ENCODE results near the gene RNU2-1.
"Not testable (repeated sequence)": the region's sequence is repeated elsewhere in the genome, so short reads cannot be mapped to it uniquely, and the experiment has no call there.

RNU2-1 gene

DNA sequence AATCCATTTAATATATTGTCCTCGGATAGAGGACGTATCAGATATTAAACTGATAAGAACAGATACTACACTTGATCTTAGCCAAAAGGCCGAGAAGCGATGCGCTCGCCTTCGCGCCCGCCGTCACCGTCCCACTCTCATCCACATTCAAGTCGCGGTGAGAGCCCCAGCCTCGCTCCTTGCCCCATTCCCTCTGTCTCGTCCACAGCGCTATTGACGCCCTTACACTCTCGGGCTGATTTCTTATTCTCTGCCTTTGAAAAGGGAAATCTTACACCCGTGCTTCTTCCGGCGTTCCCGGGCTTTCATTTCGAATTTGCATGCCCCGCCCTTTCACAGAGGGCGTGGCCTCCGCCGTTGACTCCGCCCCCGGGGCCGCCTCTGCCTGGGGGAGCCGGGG is at the start of gene RNU2-1:
TSS of gene RNU2-1 (minus strand) at position 101 of the 400 bp plus-strand sequence.
- not testable (repeated sequence) for H3K9me3 Mint-ChIP-seq; H3K4me1 Mint-ChIP-seq; H3K4me3 Mint-ChIP-seq; H3K27me3 Mint-ChIP-seq; H3K36me3 Mint-ChIP-seq (ENCODE audit: low read depth); DNase-seq; H3K27ac Mint-ChIP-seq; ATAC-seq

DNA sequence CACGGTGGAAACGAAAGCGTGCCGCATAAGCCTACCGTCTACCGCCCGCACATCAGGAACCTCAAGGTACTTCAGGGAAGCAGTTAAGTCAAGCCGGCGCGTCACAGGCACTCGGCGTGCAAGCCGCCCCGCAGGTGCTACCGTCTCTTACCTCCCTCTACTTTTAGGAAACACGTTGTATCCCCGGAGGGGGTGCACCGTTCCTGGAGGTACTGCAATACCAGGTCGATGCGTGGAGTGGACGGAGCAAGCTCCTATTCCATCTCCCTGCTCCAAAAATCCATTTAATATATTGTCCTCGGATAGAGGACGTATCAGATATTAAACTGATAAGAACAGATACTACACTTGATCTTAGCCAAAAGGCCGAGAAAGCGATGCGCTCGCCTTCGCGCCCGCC is 39.1 kb upstream of the RNU2-1 start:
- DNase-seq; H3K27me3 Mint-ChIP-seq; H3K36me3 Mint-ChIP-seq (ENCODE audit: low read depth); H3K27ac Mint-ChIP-seq; H3K4me3 Mint-ChIP-seq; H3K4me1 Mint-ChIP-seq; H3K9me3 Mint-ChIP-seq: not testable (repeated sequence)
- ATAC-seq: peak; percentile 61

DNA sequence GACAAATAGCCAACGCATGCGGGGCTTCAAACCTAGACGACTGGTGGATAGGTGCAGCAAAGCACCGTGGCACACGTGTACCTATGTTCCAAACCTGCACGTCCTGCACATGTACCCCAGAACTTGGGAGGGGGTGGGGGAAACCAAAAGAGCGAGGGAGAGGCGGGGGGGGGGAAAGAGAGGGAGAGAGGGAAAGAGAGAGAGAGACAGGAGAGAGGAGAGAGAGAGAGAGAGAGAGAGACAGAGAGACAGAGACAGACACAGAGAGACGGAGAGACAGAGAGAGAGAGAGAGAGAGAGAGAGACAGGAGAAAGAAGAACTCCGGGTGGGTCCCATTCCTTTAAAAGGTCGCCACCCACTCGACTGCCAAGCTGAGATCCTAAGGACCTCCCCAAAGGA is 38.7 kb upstream of the RNU2-1 start:
- peak; percentile 4 for DNase-seq
- H3K27me3 Mint-ChIP-seq; H3K9me3 Mint-ChIP-seq; H3K36me3 Mint-ChIP-seq (ENCODE audit: low read depth); ATAC-seq; H3K4me1 Mint-ChIP-seq: not testable (repeated sequence)
- Mint-ChIP-seq H3K4me3 (peak overlapping the region; percentile 51), H3K27ac (peak overlapping the region; percentile 85)

DNA sequence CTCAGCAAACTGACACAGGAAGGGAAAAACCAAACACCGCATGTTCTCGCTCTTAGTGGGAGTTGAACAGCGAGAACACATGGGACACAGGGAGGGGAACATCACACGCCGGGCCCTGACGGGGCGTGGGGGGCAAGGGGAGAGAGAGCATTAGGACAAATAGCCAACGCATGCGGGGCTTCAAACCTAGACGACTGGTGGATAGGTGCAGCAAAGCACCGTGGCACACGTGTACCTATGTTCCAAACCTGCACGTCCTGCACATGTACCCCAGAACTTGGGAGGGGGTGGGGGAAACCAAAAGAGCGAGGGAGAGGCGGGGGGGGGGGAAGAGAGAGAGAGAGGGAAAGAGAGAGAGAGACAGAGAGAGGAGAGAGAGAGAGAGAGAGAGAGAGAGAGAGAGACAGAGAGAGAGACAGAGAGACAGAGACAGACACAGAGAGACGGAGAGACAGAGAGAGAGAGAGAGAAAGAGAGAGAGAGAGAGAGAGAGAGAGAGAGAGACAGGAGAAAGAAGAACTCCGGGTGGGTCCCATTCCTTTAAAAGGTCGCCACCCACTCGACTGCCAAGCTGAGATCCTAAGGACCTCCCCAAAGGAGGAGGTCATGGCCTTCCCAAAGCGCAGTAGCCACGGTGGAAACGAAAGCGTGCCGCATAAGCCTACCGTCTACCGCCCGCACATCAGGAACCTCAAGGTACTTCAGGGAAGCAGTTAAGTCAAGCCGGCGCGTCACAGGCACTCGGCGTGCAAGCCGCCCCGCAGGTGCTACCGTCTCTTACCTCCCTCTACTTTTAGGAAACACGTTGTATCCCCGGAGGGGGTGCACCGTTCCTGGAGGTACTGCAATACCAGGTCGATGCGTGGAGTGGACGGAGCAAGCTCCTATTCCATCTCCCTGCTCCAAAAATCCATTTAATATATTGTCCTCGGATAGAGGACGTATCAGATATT is 37.1 kb upstream of the RNU2-1 start:
- not testable (repeated sequence) for H3K4me1 Mint-ChIP-seq; H3K9me3 Mint-ChIP-seq; H3K4me3 Mint-ChIP-seq; H3K27ac Mint-ChIP-seq; DNase-seq; H3K36me3 Mint-ChIP-seq (ENCODE audit: low read depth); H3K27me3 Mint-ChIP-seq
- peak; percentile 66 for ATAC-seq

DNA sequence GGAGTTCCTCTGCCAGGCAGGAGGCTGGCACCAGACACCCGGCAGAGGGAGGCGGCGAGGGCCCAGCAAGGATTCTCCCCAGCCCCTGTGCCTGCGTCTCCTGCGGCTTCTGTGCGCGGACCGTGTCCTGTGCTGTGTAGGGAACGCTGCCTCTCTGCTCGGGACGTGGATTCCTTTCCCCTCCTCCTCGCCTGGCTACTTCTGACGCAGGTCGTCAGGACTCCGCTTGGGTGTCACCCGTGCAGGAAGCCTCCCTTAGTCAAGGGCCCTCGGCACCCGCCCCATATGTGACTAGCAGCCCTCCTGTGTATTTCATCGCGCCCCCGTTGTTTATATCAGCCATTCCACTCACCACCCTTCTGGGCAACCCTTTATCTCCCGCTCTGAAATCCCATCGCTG is 12.7 kb upstream of the RNU2-1 start:
- not testable (repeated sequence) for H3K9me3 Mint-ChIP-seq; H3K4me1 Mint-ChIP-seq; DNase-seq; H3K4me3 Mint-ChIP-seq; H3K27me3 Mint-ChIP-seq; H3K36me3 Mint-ChIP-seq (ENCODE audit: low read depth); ATAC-seq; H3K27ac Mint-ChIP-seq

DNA sequence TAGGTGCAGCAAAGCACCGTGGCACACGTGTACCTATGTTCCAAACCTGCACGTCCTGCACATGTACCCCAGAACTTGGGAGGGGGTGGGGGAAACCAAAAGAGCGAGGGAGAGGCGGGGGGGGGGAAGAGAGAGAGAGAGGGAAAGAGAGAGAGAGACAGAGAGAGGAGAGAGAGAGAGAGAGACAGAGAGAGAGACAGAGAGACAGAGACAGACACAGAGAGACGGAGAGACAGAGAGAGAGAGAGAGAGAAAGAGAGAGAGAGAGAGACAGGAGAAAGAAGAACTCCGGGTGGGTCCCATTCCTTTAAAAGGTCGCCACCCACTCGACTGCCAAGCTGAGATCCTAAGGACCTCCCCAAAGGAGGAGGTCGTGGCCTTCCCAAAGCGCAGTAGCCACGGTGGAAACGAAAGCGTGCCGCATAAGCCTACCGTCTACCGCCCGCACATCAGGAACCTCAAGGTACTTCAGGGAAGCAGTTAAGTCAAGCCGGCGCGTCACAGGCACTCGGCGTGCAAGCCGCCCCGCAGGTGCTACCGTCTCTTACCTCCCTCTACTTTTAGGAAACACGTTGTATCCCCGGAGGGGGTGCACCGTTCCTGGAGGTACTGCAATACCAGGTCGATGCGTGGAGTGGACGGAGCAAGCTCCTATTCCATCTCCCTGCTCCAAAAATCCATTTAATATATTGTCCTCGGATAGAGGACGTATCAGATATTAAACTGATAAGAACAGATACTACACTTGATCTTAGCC is 7.0 kb upstream of the RNU2-1 start:
- H3K27me3 Mint-ChIP-seq; DNase-seq; H3K9me3 Mint-ChIP-seq; H3K4me3 Mint-ChIP-seq; H3K4me1 Mint-ChIP-seq; H3K27ac Mint-ChIP-seq; H3K36me3 Mint-ChIP-seq (ENCODE audit: low read depth): not testable (repeated sequence)
- peak; percentile 75 for ATAC-seq

DNA sequence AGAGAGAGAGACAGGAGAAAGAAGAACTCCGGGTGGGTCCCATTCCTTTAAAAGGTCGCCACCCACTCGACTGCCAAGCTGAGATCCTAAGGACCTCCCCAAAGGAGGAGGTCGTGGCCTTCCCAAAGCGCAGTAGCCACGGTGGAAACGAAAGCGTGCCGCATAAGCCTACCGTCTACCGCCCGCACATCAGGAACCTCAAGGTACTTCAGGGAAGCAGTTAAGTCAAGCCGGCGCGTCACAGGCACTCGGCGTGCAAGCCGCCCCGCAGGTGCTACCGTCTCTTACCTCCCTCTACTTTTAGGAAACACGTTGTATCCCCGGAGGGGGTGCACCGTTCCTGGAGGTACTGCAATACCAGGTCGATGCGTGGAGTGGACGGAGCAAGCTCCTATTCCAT is 5.8 kb upstream of the RNU2-1 start:
- ATAC-seq: peak; percentile 76
- not testable (repeated sequence) for H3K27me3 Mint-ChIP-seq; H3K36me3 Mint-ChIP-seq (ENCODE audit: low read depth); DNase-seq; H3K27ac Mint-ChIP-seq; H3K4me3 Mint-ChIP-seq; H3K4me1 Mint-ChIP-seq; H3K9me3 Mint-ChIP-seq

DNA sequence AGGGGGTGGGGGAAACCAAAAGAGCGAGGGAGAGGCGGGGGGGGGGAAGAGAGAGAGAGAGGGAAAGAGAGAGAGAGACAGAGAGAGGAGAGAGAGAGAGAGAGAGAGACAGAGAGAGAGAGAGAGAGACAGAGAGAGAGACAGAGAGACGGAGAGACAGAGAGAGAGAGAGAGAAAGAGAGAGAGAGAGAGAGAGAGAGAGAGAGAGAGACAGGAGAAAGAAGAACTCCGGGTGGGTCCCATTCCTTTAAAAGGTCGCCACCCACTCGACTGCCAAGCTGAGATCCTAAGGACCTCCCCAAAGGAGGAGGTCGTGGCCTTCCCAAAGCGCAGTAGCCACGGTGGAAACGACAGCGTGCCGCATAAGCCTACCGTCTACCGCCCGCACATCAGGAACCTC is 514 bp downstream of the RNU2-1 start:
- H3K36me3 Mint-ChIP-seq (ENCODE audit: low read depth); H3K9me3 Mint-ChIP-seq; ATAC-seq; H3K27ac Mint-ChIP-seq; H3K4me3 Mint-ChIP-seq; DNase-seq; H3K4me1 Mint-ChIP-seq; H3K27me3 Mint-ChIP-seq: not testable (repeated sequence)

DNA sequence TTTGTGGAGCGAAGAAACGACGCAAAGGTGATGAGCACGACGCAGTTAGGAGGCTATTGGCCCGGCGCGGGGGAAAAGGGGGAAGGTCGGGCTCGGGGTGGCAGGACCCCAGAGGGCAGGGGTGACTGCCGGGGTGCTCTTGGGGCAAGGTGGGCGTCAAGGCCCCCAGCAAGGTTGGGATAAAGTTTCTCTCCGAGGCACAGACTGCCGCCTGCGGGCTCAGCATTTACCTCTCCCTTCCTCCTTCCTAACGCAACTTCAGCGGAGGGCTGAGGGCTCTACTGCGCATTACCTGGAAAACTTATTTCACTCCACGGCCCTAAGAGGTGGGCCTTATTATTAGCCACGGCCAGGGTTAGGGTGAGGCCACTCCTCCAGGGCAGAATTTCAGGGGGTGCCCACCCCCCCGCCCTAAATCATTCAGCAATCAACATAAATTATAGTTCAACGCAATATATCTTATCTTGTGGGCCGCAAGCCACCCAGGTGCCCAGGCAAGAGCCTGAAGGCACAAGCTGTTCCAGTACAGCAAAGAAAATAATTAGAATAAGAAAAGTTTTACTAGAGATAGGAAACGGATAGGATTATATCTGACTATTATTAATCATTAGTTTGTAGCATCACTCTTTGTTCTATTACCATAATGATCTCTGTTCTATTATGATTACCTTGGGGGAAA is 1.6 kb downstream of the RNU2-1 start:
- not testable (repeated sequence) for H3K27ac Mint-ChIP-seq; H3K4me3 Mint-ChIP-seq; H3K27me3 Mint-ChIP-seq; H3K36me3 Mint-ChIP-seq (ENCODE audit: low read depth); H3K9me3 Mint-ChIP-seq; H3K4me1 Mint-ChIP-seq; ATAC-seq
- DNase-seq: peak; percentile 57

DNA sequence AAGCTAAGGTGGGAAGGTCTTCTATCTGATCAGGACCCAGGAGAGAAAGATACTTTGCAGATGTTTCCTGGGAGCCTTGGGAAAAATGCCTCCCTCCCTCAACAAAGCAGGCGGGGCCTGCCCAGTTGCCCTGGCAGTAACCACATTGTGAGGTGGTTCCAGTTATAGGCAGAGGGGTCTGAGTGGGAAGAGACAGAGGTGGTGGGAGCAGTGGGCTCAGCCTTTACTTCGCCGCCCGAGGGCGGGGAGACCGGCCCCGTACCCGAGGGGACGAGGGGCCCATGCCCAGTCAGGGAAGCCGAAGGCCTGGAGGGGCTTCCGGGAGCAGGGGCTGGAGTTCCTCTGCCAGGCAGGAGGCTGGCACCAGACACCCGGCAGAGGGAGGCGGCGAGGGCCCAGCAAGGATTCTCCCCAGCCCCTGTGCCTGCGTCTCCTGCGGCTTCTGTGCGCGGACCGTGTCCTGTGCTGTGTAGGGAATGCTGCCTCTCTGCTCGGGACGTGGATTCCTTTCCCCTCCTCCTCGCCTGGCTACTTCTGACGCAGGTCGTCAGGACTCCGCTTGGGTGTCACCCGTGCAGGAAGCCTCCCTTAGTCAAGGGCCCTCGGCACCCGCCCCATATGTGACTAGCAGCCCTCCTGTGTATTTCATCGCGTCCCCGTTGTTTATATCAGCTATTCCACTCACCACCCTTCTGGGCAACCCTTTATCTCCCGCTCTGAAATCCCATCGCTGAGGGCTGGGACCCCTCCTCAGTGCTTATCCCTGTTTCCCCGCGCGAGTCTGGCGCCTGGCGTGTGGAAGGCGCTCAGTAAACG is 2.4 kb downstream of the RNU2-1 start:
- not testable (repeated sequence) for H3K4me1 Mint-ChIP-seq; H3K27ac Mint-ChIP-seq; H3K9me3 Mint-ChIP-seq; H3K4me3 Mint-ChIP-seq; ATAC-seq; DNase-seq; H3K36me3 Mint-ChIP-seq (ENCODE audit: low read depth); H3K27me3 Mint-ChIP-seq

DNA sequence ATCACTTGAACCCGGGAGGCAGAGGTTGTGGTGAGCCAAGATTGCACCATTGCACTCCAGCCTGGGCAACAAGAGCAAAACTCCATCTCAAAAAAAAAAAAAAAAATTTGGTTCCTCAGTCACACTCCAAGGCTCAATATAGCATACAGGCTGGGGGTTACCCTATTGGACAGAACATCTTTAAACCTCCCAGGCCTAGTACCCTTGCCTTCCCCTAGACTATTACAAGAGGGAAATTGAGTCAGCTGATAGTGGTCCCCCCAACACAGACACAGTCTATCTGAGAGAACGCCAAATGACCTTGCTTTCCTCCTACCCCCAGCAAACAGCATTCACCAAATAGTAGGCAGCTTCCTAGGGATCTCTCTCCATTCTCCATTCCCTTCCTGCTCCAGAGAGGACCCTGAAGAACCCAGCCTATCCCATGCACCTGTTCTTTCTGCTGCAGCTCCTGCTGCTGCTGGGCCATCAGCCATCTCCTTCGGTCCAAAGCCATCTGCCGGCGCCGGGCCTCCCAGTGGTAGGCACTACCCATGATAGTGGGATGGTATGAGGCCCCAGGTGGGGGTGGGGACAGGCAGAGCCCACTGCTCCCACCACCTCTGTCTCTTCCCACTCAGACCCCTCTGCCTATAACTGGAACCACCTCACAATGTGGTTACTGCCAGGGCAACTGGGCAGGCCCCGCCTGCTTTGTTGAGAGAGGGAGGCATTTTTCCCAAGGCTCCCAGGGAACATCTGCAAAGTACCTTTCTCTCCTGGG is 5.6 kb downstream of the RNU2-1 start, which contains the start of gene CCDC200:
TSS of gene CCDC200 (minus strand) at position 604 of the 763 bp plus-strand sequence. CDS start at position 535, 69 bp downstream.
- H3K4me3 Mint-ChIP-seq; H3K36me3 Mint-ChIP-seq (ENCODE audit: low read depth); ATAC-seq; H3K9me3 Mint-ChIP-seq; H3K4me1 Mint-ChIP-seq; H3K27ac Mint-ChIP-seq; DNase-seq; H3K27me3 Mint-ChIP-seq: not testable (repeated sequence)

DNA sequence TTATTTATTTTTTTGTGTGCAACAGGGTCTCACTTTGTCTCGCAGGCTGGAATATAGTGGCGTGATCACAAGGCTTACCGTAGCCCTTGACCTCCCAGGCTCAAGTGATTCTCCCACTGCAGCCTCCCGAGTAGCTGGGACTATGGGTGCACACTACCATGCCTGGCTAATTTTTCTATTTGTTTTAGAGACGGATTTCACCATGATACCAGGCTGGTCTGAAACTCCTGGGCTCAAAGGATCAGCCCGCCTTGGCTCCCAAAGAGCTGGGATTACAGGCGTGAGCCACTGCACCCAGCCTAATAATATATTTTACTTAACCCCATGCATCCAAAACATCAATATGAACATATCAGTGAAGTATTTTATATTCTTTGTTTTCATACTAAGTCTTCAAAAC is 7.4 kb downstream of the RNU2-1 start:
- ATAC-seq: no peak
- Mint-ChIP-seq H3K27ac (no peak overlapping the region), H3K9me3 (no peaks in the 10 kb centered on the region), H3K4me3 (no peak overlapping the region), H3K4me1 (no peaks in the 10 kb centered on the region), H3K27me3 (no peaks in the 10 kb centered on the region), H3K36me3 (ENCODE audit: low read depth) (peaks cover 7% of the 10 kb centered on the region)
- no peak for DNase-seq

DNA sequence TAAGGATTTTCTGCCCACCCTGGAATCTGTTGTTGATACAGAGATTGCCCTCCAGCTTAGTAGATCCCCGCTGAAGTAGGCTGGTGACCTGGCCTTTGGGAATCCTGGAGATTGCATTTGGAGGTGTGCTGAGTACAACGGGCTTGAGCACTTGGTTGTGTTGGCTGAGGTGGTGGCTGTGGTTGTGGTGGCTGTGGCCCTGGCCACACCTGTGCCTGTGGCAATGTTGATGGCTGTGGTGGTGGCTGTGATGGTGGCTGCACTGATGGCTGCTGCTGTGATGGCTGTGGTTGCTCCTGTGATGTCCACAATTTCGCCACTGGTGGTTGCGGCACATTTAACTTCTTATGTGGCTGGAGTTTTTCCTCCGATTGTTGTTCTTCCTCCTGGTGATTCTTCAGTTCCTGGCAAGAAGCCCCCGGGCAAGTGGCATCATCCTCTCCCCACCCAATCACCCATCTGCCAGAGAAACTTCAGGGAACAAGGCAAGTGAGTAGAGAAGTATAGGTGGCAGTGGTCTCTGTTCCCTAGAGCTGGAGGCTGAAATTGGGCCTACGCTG is 9.6 kb downstream of the RNU2-1 start:
- Mint-ChIP-seq H3K9me3 (no peaks in the 10 kb centered on the region), H3K27me3 (no peaks in the 10 kb centered on the region), H3K4me1 (no peaks in the 10 kb centered on the region), H3K36me3 (ENCODE audit: low read depth) (peaks cover 9% of the 10 kb centered on the region), H3K4me3 (no peak overlapping the region), H3K27ac (no peak overlapping the region)
- ATAC-seq: no peak
- DNase-seq: no peak
